A549 (cell line): ENCODE measurements around the gene ELP5.

ENCODE experiments used
- BHLHE40 ChIP-seq: IDR thresholded peaks from 2 replicates; pipeline ENCODE4 v1.6.1; 2012; ENCODE audit warnings: low read depth, low read length, inconsistent platforms
- CTCF ChIP-seq: fragments of >200 bp; sonication (Bioruptor Twin); formaldehyde crosslinking; IDR thresholded peaks from 3 replicates; pipeline ENCODE4 v1.5.1; 2016
- HOXB13 ChIP-seq: fragments of 250-450 bp; sonication (Bioruptor Pico); IDR thresholded peaks from 2 replicates; pipeline ENCODE4 v1.5.0; 2020; ENCODE audit warnings: low read depth, mild to moderate bottlenecking, moderate library complexity
- MAZ ChIP-seq: fragments of 150-350 bp; IDR thresholded peaks from 2 replicates; pipeline ENCODE4 v1.6.1; 2014; ENCODE audit warnings: antibody characterized with exemption, low read depth, low read length, borderline replicate concordance
- PHF8 ChIP-seq: fragments of 200-600 bp; sonication (generic); IDR thresholded peaks from 2 replicates; pipeline ENCODE4 v1.6.1; 2016; ENCODE audit warnings: low read depth, mild to moderate bottlenecking, antibody characterized with exemption, moderate library complexity, borderline replicate concordance

GRCh38 chr17:7281074-7281952, 29.3 kb downstream of the ELP5 start, which contains the start of gene SLC2A4:
- TF ChIP-seq BHLHE40 (no peak), CTCF (no peak), HOXB13 (no peak), MAZ (no peak), PHF8 (no peak)
